HG03442 (cell line): ENCODE measurements around the gene ATP2B2.

Source experiments
- ATAC-seq: cut with Tn5 transposase; IDR thresholded peaks from one replicate; pipeline ENCODE4 v1.9.1; 2021; ENCODE audit warnings: mild to moderate bottlenecking, moderate library complexity; ENCODE audit not compliant: unreplicated experiment

The ATP2B2 gene

DNA sequence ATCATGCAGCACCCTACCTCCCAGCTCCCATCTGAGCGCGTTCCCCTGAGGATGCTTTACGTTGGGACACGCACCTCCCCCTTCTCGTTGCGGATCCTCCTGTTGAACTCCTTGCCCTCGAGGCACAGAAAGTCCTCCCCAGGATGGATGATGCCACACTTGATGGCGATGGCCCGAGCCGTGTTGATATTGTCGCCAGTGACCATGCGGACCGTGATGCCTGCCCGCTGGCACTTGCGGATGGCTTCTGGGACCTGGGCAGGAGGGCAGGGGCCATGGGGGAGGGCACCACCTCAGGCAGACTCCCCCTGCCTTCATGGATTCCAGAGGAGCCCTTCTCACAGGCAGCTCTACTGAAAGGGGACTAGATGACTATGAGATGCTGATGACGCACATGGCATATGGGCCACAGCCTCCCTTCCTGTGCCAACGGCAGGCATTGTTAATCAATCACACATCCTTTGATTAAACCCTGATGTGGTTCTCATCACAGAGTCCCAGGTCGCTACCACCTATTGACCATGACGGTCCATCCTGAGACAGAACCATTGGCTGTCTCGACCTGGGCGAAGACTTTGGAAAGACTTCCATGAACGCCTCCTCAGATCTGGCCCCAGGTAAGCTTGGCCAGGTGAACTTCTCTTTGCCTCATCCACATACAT lies 154.9 kb downstream of the ATP2B2 start:
- ATAC-seq = no peak

DNA sequence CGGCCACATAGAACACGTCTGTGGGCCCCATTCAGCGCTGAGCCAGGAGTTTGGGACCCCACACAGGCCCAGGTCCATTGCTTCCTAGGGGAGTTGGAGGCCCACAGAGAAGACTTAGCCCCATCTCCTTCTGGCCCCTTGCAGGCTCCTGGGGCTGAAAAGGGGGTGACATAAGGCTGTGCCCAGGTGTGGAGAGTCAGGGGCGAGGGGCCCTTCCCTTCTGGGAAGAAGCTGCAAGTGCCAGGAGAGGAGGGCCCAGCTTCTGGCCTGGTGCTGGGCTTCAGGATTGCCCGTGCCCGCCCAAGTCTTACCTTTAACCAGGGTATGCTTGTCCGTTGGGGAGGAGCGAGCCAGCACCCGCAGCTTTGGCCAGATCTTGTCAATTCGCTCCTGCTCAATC lies 155.6 kb downstream of the ATP2B2 start:
- no peak for ATAC-seq

DNA sequence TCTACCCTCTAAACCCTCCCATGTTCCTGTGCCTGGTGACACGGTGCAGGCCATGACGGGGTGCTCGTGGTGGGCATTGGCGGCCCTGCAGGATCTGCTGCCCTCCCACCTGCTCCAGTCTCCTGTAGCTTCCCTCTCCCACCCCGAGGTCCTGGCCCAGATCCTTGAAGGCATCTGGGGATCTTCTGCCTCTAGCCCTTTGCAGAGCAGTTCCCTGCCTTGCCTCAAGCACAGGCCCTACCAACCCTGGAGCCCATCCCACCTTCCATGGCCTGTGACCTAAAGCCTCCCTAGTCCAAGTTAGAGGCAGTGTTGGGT lies 157.0 kb downstream of the ATP2B2 start:
- no peak for ATAC-seq

DNA sequence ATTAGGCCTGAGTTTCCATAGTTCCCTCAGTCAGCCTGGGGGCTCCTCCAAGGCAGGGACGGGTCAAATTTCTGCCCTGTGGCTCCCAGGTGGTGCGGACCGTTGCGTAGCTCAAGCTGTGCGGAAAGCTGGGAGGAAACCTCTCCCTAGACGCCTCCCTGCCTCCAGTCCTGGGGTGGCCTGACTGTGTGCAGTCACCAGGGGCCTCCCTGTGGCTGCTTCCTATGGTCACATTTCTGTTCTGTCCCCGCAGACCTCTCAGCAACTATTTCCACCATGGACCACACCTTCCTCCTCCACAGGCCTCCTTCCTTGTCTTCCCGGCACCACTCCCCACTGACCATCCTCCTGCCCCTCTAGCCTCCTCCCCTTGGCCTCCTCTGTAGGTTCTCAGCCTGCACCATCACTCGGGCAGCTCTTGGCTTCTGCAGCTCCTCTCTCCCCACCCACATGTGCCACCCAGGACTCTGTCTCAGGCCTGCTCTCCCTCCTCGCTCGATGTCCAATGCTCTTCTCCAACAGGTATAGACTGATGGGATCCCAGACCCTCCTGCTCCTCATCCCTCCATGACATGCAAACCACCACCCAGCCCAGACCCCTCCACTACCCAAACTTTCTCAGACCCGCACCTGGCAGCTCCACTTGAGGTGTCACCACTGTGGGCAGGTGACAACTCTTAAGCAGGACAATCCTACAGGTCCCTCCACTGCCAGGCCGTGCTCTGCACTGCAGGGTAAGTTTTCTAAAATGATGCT lies 157.6 kb downstream of the ATP2B2 start:
- ATAC-seq = no peak

DNA sequence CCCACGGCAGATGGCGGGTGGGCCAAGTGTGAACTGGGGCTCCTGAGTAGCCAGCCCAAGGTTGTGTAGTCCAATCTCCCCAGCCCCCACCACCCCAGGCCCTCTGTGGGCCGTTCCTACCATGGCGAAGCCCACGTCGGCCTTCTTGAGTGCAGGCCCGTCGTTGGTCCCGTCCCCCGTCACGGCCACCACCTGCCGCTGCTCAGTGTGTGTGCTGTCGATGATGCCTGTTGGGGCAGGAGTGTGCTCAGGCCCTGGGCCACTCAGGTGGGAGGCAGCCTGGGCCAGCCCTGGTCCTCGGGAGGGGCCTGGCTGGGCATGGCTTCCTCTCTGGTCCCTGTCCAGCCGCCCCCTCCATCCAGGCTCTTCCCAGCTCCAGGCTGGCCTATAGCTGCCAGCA lies 159.5 kb downstream of the ATP2B2 start:
- no peak for ATAC-seq

DNA sequence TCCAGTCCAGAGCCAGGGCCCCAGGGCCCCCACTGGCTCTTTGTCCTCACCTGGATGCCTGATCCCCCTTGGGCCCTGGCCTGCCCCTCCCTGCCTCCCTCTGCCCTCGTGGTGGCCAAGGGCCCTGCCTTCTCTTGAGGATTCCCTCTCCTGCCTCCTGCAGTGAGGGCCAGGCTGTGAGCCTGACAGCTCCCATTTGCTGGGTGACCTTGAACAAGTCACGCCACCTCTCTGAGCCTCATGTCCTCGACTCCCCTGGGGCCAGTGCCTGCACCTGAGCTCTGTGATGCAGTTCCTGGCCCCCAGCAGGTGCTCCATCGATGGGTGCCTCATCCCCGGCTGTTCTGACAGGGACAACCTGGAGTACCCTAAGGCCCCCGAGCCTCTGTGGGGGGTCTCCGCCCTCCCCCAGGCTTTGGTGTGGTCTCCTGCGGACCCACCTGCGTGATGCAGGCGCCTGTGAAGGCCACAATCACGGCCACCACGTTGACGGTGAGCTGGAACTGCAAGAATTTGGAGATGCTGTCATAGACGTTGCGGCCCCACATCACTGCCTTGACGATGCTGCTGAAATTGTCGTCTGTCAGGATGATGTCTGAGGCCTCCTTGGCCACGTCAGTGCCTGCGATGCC lies 160.3 kb downstream of the ATP2B2 start:
- ATAC-seq = no peak

DNA sequence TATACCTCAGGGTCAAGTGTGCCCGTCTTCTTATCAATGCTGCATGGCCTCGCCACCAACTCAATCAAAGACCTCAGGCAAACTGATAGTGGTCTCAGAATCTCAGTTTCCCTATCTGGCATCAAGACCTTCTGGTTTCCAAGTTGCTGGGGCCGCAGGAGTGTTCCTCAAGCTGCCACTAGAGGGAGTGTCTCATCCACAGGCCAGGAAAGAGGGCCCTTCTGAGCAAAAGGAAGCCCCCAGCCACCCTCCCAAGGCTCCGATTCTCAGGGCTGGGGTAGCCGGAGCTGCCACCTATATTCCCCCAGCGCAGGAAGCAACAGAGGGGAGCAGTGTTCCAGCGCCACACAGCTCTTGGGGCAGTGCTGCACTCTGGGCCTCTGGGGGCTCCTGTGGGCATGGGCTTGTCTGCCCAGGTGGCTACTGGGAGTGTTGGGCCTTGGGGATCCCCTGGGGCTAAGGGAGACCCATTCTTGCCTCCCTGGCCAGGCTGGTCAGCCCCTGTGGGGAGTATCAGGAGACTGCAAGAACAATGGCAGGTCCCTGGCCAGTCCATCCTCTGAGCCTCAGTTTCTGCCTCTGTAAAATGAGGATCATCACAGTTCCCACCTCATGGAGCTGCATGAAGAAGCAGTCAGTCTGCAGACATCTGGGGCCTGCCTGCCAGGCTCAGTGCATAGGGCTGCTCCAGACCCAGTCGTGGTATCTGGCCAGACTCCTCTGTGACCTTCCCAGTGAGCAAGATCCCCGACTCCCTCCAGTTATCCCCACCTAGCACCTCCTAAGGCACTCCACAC lies 161.0 kb downstream of the ATP2B2 start:
- no peak for ATAC-seq

DNA sequence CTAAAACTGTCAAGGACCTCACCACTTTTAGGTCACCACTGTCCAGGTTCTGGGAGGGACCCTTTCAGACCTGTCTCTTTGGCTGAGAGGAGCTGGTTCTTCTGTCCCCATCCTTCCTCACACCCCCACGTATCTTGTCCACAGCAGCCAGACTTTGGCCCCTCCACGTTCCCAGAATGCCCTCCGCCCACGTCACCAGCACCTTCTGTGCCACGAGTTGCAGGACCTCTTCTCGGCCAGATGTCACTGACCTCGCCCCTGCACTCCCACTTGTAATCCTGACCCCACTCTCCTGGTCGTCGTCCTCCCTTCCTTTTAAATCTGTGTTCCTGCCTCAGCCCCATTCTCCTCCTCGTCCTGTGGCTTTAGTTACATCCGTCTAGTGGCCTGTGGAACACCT lies 161.9 kb downstream of the ATP2B2 start:
- ATAC-seq = no peak

DNA sequence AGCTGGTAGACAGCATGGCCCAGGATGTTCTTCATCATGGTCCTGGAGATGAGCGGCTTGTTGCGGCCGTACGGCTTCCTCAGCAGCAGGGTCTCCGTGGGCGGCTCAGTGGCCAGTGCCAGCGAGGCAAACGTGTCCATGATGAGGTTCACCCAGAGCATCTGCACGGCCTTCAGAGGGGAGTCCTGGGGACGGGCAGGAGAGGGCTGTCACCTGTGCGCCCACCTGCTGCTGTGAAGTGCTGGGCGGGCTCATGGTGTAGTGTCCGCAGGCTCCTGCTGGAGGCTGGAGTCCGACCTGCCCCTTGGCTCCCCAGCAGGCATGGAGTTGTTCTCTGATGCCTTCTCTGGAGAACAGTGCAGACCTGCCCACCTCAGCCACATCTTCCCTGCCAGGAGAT lies 162.6 kb downstream of the ATP2B2 start:
- ATAC-seq = no peak

DNA sequence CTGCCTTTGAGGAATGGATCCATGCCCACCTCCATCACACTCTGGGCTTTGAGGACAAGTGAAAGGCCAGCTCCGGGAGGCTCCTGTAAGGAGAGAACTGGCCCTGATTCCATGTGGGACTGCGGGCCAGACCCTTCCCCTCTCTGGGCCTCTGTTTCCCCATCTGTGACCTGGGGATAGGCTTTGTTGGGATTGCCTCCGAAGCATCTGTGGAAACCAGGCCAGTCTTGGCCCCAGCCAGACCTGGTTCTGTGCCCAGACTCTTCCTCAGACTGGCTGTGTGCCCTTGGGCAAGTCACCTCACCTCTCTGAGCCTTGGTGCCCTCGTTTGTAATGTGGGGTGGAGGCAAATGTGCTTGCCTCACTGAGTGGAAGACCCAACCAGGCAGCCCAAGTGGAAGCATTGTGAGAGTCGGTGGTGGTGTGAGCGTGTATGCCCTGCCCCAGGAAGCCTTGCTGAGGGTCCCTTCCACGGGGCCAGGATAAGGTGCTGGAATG lies 163.4 kb downstream of the ATP2B2 start:
- ATAC-seq = no peak

DNA sequence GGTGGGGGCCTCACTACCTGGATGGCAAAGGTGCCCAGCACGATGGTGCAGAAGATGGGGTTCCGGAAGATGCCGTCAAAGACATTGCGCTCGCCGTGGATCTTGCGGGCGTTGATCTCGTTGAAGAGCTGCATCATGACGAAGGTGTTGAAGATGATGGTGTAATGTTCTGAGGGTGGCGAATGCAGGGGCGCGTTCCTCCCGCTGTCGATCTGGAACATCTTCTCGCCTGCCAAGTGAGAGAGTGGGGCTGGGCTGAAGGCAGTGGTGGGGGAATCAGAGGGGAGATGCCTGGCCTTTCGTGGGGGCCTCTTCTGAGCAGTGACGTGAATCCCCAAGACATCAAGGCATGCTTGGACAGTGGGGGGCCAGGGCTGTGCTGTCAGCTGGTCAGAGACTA lies 164.9 kb downstream of the ATP2B2 start:
- no peak for ATAC-seq

DNA sequence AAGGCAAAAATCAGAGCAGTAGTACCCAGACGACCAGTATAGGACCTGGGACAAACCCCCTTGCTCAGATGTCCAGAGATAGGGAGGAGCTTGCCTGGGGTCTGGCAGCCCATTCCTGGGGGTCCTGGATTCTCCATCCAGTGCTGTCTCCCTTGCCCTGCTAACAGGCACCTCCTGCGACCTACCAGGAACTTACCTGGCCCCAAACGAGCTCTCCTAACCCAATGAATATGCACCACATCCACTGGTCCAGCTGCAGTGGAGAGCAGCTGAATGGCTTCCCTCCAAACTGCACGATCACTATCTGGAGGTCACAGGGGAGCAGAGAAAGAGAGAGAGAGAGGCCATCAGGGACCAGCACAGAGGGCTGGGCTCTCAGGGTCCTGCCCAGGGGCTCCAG lies 165.3 kb downstream of the ATP2B2 start:
- ATAC-seq = no peak

DNA sequence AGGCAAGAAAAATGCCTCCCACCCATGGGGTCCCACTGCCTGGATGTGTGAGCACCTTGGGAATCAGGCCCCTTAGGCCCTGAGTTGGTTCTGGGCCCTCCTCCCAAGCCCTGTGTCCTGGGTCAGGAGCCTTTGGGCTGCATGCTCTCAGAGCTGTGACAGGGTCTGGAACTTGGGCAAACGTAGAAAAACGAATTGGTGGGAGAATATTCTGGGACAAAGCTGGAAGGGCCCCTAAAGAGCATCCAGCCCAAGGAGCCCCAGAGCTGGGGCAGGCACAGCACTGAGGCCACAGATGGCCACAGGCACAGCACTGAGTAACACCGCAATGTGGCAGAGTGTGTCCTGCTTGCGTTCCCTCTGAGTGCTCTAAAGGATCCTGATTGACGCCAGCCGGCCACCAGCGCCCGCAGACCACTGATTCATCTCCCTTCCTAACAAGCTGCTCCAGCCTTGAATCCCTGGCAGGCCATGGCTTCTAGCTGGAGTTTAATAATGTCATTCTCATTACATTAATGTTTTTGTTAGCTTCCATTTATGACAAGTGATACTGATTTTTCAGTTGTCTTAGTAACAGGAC lies 165.9 kb downstream of the ATP2B2 start:
- ATAC-seq = no peak

DNA sequence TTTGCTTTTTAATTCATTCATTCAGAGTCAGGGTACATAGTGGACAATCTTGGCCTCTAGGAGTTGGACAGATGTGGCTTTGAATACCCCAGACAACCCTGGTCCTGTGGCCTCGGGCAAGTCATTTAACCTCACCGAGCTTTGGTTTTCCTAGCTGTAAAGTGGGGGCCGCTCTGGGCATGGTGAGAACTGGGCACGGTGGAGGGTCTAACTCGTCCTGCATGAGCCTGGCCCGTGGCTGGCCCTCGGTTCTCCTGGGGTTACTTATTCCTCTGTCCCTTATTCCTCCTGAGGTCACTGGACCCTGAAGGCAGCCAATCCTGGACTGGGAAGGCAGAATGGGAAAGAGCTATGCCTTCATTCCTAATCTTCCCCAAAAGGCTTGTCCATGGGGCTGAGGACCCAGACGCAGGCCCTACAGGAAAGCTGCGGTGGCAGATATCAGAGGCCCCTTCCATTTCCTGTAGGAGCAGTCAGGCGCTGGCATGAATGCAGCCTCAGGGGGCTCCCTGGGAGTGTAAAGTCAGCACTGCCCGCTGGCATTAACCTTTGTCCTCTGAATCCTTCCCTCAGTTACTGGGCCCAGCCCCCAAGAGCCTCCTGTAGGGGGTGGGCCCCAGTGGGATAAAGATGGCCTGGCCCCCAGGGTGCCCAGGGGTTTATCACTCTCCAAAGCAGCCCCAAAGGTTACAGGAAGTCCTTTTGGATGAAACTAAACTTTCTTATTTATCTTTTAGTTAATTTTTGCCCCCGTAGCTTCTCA lies 166.6 kb downstream of the ATP2B2 start:
- no peak for ATAC-seq

DNA sequence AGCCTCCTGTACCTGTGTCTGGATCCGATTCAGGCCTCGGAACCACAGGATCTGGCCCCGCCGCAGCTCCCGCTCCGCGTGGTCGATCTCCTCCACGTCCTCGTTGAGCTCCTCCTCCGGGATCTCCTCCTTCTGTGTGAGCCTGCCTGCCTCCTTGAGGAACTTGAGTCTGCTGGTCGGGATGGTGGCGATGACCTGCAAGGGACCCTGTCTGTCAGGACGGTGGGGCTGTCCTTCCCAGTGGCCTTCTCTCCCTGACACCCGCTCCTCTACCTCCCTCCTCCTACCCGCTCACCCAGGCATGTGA lies 167.3 kb downstream of the ATP2B2 start:
- no peak for ATAC-seq

DNA sequence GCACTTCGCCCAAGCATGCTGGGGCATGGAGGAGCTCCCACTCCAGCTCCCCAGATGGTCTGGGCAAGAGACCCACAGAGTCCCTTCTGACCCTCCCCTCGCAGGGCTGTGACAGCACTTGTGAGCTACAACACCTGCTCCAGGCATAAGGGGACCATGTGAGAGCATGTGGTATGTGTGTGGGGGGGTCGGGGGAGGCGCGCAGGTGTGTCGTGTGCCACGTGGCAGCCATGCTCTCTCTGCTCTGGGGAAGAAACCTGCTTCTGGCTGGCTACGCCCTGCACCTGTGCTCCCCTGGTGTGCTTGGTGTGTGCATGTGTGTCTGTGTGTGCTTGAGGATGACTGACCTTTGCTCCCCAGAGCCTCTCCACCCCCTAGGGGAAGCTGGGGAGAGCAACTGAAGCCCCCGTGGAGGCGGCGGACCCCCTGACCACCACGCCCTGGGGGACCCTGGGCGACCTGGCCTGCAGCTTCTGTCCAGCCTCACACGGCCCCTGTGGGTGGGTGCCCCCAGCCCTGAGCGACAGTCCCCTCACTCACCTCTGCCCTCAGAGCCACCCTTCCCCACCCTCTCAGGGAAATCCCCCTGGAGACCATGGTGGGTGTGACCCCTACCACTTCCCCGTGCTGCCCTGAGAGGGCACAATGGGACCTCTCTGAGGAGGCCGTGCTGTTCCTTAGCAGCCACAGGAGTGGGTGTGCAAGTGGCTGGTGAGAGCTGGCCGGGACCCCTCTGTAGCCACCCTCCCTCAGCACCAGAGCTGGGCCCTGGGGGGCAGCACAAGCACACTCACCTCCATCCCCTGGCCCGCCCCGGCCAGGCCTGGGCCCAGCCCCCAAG lies 167.8 kb downstream of the ATP2B2 start:
- ATAC-seq = no peak

DNA sequence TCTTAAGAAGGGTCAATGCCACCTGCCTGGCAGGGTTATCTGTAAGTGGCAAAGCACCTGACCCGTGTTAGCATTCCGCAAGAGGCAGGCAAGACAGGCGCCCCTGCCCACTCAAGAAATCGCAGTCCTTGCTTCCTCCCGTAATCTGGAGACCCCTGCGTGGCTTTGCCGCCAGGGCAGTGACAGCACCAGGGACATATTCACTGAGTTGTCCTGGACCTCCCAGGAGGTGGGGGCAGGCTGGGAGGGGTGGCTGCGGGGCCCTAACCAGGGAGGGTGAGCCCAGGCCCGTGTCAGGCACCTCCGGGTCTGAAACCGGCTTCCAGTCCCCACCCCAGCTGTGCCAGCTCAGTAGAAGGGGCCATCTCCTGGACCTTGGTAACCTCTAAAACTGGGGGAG lies 168.6 kb downstream of the ATP2B2 start:
- no peak for ATAC-seq

DNA sequence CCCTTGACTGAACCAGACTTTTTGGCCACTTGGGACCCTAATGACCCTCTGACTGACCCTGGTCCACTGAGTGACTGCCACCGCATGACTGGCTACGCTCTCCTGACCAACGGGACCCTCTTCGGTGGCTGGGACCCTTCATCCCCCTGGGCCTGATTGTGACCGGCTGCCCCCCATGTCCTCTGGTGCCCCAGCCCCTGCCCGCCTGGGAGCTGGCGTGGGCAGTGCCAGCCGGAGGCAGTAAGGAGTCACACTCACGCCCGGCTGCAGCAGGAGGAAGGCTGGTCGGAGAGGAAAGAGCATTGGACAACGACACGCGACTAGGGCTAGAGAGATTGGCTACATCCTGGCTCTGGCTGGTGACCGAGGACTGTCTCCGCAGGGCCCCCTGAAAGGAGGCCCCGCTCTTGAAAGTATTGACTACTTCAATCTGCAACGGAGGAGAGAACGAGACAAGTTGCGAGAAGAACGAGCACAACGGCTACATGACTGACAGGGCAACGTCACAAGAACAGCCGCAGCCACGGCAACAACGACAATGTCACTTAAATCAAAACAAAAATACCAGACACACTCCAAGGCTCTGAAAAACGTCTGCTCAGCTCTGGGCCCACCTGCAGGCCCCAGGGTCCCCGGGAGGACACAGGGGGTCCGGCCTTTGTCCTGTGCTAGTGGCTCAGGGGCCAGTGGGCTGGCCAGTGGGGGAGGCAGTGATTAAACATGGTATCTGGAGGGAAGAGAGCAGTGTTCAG lies 169.3 kb downstream of the ATP2B2 start:
- ATAC-seq = no peak

DNA sequence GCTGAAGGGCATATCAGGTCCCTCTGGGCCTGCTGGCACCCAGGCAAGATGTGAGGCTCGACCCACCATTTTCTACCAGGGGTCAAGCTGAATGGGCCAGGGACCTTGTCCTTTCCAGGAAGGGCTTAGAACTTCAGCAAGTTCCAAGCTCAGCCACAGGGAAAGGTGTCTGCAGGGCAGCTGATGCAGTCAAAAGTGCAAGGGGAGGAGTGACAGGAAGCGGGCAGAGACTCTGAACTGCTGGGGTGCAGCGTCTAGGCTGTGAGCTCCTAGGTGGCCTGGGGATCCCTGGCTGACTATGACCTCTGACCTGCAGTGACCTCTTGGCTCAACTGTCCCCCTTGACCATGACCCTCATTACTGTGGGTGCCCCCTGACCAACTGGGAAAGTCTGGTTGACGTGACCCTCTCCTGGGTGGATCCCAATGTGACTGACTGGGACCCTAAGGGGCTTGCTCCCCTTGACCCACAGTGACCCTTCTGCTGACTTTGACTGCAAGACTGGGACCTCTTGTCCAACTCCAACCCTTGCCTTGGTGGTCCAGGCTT lies 170.1 kb downstream of the ATP2B2 start:
- no peak for ATAC-seq
